Measurements from ENCODE around the gene MFSD12. TPM values are rescaled to one million over a fixed set of nuclear protein-coding genes. Genes with fewer than 3 reads are reported as not detected.
A peak's percentile ranks its signal among the peaks of the same experiment; 100 is the strongest.

The MFSD12 gene
- total RNA-seq, 4 donors from 2014 or later, result 36.4 to 90.9 (median 66.7) TPM

GRCh38 chr19:3575949-3576673 is 18.7 kb upstream of the MFSD12 start:
- H3K4me1 ChIP-seq, result peaks cover 19 to 20% of the 10 kb centered on the region in 2 donors

GRCh38 chr19:3575260-3575741 is 17.9 kb upstream of the MFSD12 start:
- Histone ChIP-seq H3K27ac (no peak overlapping the region), H3K4me3 (replicated peaks in 1 of 3) (no peak overlapping the region), H3K4me1 (peaks cover 19 to 20% of the 10 kb centered on the region in 2 donors), H3K9me3 (no peaks in the 10 kb centered on the region), H3K27me3 (no peaks in the 10 kb centered on the region), H3K36me3 (no peaks in the 10 kb centered on the region)
- DNase-seq, result no peak
- 94 to 95% methylated on average over 19 of the region's 19 CpGs for WGBS, 2 donors
- TF ChIP-seq CTCF (IDR thresholded peaks at IDR 0.05) (no peak), POLR2A (IDR thresholded peaks at IDR 0.05) (no peak)
- intact Hi-C loops (cut with DNase I), result no loop called here

More at GRCh38 chr19:3575949-3576673, 18.7 kb upstream of the MFSD12 start:
- DNase-seq, result no peak
- intact Hi-C loops (cut with DNase I), result no loop called here
- no peaks in the 10 kb centered on the region for H3K27me3 ChIP-seq
- H3K36me3 ChIP-seq, result no peaks in the 10 kb centered on the region
- TF ChIP-seq CTCF (IDR thresholded peaks at IDR 0.05) (no peak), POLR2A (IDR thresholded peaks at IDR 0.05) (no peak)
- H3K9me3 ChIP-seq, result no peaks in the 10 kb centered on the region
- no peak overlapping the region for H3K4me3 ChIP-seq (replicated peaks in 1 of 3)
- WGBS, 2 donors, result 83 to 85% methylated on average over 22 to 25 of the region's 29 CpGs
- no peak overlapping the region for H3K27ac ChIP-seq

GRCh38 chr19:3573858-3574637 is 16.7 kb upstream of the MFSD12 start:
- H3K9me3 ChIP-seq, result no peaks in the 10 kb centered on the region
- peak; percentile 76 to 77 for DNase-seq
- H3K4me3 ChIP-seq (replicated peaks in 1 of 3), result peak overlapping the region in 1 of 3 donors; percentile 85
- no peaks in the 10 kb centered on the region for H3K36me3 ChIP-seq
- peak overlapping the region in 1 of 3 donors; percentile 53 for H3K27ac ChIP-seq
- no peak for TF ChIP-seq CTCF (IDR thresholded peaks at IDR 0.05)
- H3K4me1 ChIP-seq, result peaks cover 19 to 20% of the 10 kb centered on the region in 2 donors
- intact Hi-C loops (cut with DNase I), result loop anchor here (2.0 to 5.0 kb wide), 2 partner anchors 17 to 53 kb away; partner anchors contain the start of genes CACTIN and MFSD12
- WGBS, 2 donors, result 63 to 66% methylated on average over 41 to 47 of the region's 55 CpGs
- no peaks in the 10 kb centered on the region for H3K27me3 ChIP-seq

GRCh38 chr19:3573162-3573857 is 15.9 kb upstream of the MFSD12 start:
- Histone ChIP-seq H3K4me3 (replicated peaks in 1 of 3) (peak overlapping the region; percentile 83 to 95 (median 85)), H3K4me1 (peaks cover 19 to 20% of the 10 kb centered on the region in 2 donors), H3K27me3 (no peaks in the 10 kb centered on the region), H3K9me3 (no peaks in the 10 kb centered on the region), H3K27ac (peak overlapping the region in 2 of 3 donors; percentile 53 to 63), H3K36me3 (no peaks in the 10 kb centered on the region)
- TF ChIP-seq CTCF (IDR thresholded peaks at IDR 0.05), result no peak
- TF ChIP-seq POLR2A (IDR thresholded peaks at IDR 0.05), result no peak
- DNase-seq, result peak in 1 of 2 donors; percentile 27
- intact Hi-C loops (cut with DNase I), result loop anchor here (2.0 to 5.0 kb wide), 2 partner anchors 17 to 54 kb away; partner anchors contain the start of genes CACTIN and MFSD12
- WGBS, 2 donors, result 0% methylated on average over 18 to 25 of the region's 60 CpGs

Data from thyroid gland (tissue), 4 donors.